Gastrocnemius medialis (tissue), 4 donors: Measurements from ENCODE around the gene OSCP1. TPM values are rescaled to one million over a fixed set of nuclear protein-coding genes. Genes with fewer than 3 reads are reported as not detected.

Experiments used
- ATAC-seq, 2 donors: fragments of 150-250 bp; one replicate each; pipeline ENCODE4 v1.9.1; 2016
- DNase-seq, 2 donors: peaks; one replicate each; pipeline ENCODE4 v3.0.0-alpha.2; 2019
- H3K27ac ChIP-seq, 4 donors: fragments of 200-600 bp; sonication (generic); 1 replicate in 1 of 4; 2 replicates in 3 of 4; pipeline ENCODE4 v1.5.1; 2016 to 2018; ENCODE audit warnings: mild to moderate bottlenecking in 2 of 4, moderate library complexity in 1 of 4
- H3K27me3 ChIP-seq, 3 donors: fragments of 200-600 bp; sonication (generic) in 2 of 3; 1 replicate in 1 of 3; 2 replicates in 2 of 3; pipeline versions ENCODE4 v1.5.1 to v1.6.0; 2016 to 2019; ENCODE audit warnings: mild to moderate bottlenecking in 1 of 3, moderate library complexity in 1 of 3
- H3K36me3 ChIP-seq, 2 donors: fragments of 200-600 bp; sonication (generic) in 1 of 2; one replicate each; pipeline ENCODE4 v1.5.1; 2017 to 2018
- H3K4me1 ChIP-seq, 2 donors: fragments of 200-600 bp; sonication (generic) in 1 of 2; one replicate each; pipeline ENCODE4 v1.5.1; 2016 to 2017; ENCODE audit warnings: mild to moderate bottlenecking in 2 of 2
- H3K4me3 ChIP-seq, 4 donors: fragments of 200-600 bp; sonication (generic) in 3 of 4; 1 replicate in 1 of 4; 2 replicates in 3 of 4; pipeline ENCODE4 v1.5.1; 2016 to 2019; ENCODE audit warnings: mild to moderate bottlenecking in 2 of 4
- H3K9me3 ChIP-seq, 3 donors: fragments of 200-600 bp; sonication (generic) in 2 of 3; 1 replicate in 1 of 3; 2 replicates in 2 of 3; pipeline ENCODE4 v1.5.1; 2016 to 2019
- CTCF ChIP-seq, 5 experiments: fragments of 450-650 bp in 3 of 5; fragments of 200-600 bp in 2 of 5; sonication (generic) in 2 of 5; IDR thresholded peaks in 4 of 5; conservative IDR thresholded peaks in 1 of 5; 1 replicate in 4 of 5; 2 replicates in 1 of 5; pipeline ENCODE4 v1.5.1; 2016 to 2019; ENCODE audit warnings: antibody characterized with exemption in 5 of 5, mild to moderate bottlenecking in 3 of 5, moderate library complexity in 3 of 5
- POLR2A ChIP-seq, 2 donors: fragments of 450-650 bp; IDR thresholded peaks; one replicate each; pipeline ENCODE4 v1.6.1; 2017; ENCODE audit warnings: antibody characterized with exemption in 2 of 2, mild to moderate bottlenecking in 2 of 2, moderate library complexity in 2 of 2
- in situ Hi-C, 4 donors: fragments of 200-750 bp; cut with MboI; loops; one replicate each; pipeline versions ENCODE4 v1.15.0 to v1.8.0; 2017; ENCODE audit warnings: low sequenced_read_pairs in 4 of 4
- intact Hi-C: fragments of 100-400 bp; cut with DNase I; formaldehyde crosslinking; loops from one replicate; pipeline ENCODE4 v1.15.1; 2023; ENCODE audit warnings: low total_unique reads
- total RNA-seq, 4 donors: library from RNA; depleted of rRNA; stranded (reverse); fragments of >200 nt; gene quantifications; one replicate each; pipeline versions ENCODE4 v1.1.0 to v1.2.3, GENCODE V29; 2016

OSCP1 gene
- total RNA-seq, 4 donors from 2014 or later, result 3.3 to 6.7 (median 4.7) TPM

- intact Hi-C loops, result no loop called here
- H3K36me3 ChIP-seq, result no peaks in the 10 kb centered on the region
Observed at GRCh38 chr1:36438715-36439114, 11.5 kb downstream of the OSCP1 start.

GRCh38 chr1:36436821-36437220 lies 13.4 kb downstream of the OSCP1 start:
- TF ChIP-seq POLR2A (IDR thresholded peaks at IDR 0.05), result no peak
- no peak for TF ChIP-seq CTCF (IDR thresholded peaks at IDR 0.05 in 4 of 5, conservative IDR thresholded peaks at IDR 0.05 in 1 of 5)
- Histone ChIP-seq H3K36me3 (peaks cover 0 to 1% of the 10 kb centered on the region in 2 donors), H3K27ac (no peak overlapping the region), H3K9me3 (no peaks in the 10 kb centered on the region), H3K4me3 (no peak overlapping the region), H3K27me3 (no peaks in the 10 kb centered on the region), H3K4me1 (no peaks in the 10 kb centered on the region)
- in situ Hi-C loops (no loop called here), intact Hi-C loops (no loop called here)
- no peak for ATAC-seq
- DNase-seq, result no peak

More at GRCh38 chr1:36438715-36439114, 11.5 kb downstream of the OSCP1 start:
- in situ Hi-C loops, result no loop called here
- DNase-seq (no peak), ATAC-seq (no peak)
- Histone ChIP-seq H3K27ac (no peak overlapping the region), H3K9me3 (no peaks in the 10 kb centered on the region), H3K4me3 (no peak overlapping the region), H3K27me3 (no peaks in the 10 kb centered on the region), H3K4me1 (no peaks in the 10 kb centered on the region)
- no peak for TF ChIP-seq POLR2A (IDR thresholded peaks at IDR 0.05)
- TF ChIP-seq CTCF (IDR thresholded peaks at IDR 0.05 in 4 of 5, conservative IDR thresholded peaks at IDR 0.05 in 1 of 5), result no peak

GRCh38 chr1:36433102-36433501 lies 17.1 kb downstream of the OSCP1 start:
- TF ChIP-seq POLR2A (IDR thresholded peaks at IDR 0.05) (no peak), CTCF (IDR thresholded peaks at IDR 0.05 in 4 of 5, conservative IDR thresholded peaks at IDR 0.05 in 1 of 5) (no peak)
- no peaks in the 10 kb centered on the region for H3K4me1 ChIP-seq
- intact Hi-C loops, result no loop called here
- H3K9me3 ChIP-seq, result no peaks in the 10 kb centered on the region
- in situ Hi-C loops, result no loop called here
- H3K27ac ChIP-seq, result no peak overlapping the region
- DNase-seq (no peak), ATAC-seq (no peak)
- H3K4me3 ChIP-seq, result no peak overlapping the region
- H3K36me3 ChIP-seq, result peaks cover 0 to 3% of the 10 kb centered on the region in 2 donors
- H3K27me3 ChIP-seq, result no peaks in the 10 kb centered on the region

- Histone ChIP-seq H3K27me3 (no peaks in the 10 kb centered on the region), H3K9me3 (no peaks in the 10 kb centered on the region), H3K4me1 (no peaks in the 10 kb centered on the region), H3K36me3 (peaks cover 0 to 3% of the 10 kb centered on the region in 2 donors), H3K4me3 (no peak overlapping the region), H3K27ac (no peak overlapping the region)
- in situ Hi-C loops (no loop called here), intact Hi-C loops (no loop called here)
- TF ChIP-seq POLR2A (IDR thresholded peaks at IDR 0.05) (no peak), CTCF (IDR thresholded peaks at IDR 0.05 in 4 of 5, conservative IDR thresholded peaks at IDR 0.05 in 1 of 5) (no peak)
- DNase-seq (no peak), ATAC-seq (no peak)
Observed at GRCh38 chr1:36432616-36433015, 17.6 kb downstream of the OSCP1 start.

- no peaks in the 10 kb centered on the region for H3K27me3 ChIP-seq
- no peak for ATAC-seq
- H3K9me3 ChIP-seq, result no peaks in the 10 kb centered on the region
- intact Hi-C loops (no loop called here), in situ Hi-C loops (loop anchor here in 2 of 4 donors (10.0 kb wide), 2 partner anchors 91 to 321 kb away; no protein-coding TSS in a partner anchor)
- peaks cover 0 to 2% of the 10 kb centered on the region in 2 donors for H3K4me1 ChIP-seq
- DNase-seq, result no peak
- TF ChIP-seq POLR2A (IDR thresholded peaks at IDR 0.05) (no peak), CTCF (IDR thresholded peaks at IDR 0.05 in 4 of 5, conservative IDR thresholded peaks at IDR 0.05 in 1 of 5) (no peak)
- no peak overlapping the region for H3K27ac ChIP-seq
- H3K36me3 ChIP-seq, result peaks cover 0 to 6% of the 10 kb centered on the region in 2 donors
- no peak overlapping the region for H3K4me3 ChIP-seq
Observed at GRCh38 chr1:36425791-36426190, 24.5 kb downstream of the OSCP1 start.
